Measurements from ENCODE around the gene MCUB.

DNA sequence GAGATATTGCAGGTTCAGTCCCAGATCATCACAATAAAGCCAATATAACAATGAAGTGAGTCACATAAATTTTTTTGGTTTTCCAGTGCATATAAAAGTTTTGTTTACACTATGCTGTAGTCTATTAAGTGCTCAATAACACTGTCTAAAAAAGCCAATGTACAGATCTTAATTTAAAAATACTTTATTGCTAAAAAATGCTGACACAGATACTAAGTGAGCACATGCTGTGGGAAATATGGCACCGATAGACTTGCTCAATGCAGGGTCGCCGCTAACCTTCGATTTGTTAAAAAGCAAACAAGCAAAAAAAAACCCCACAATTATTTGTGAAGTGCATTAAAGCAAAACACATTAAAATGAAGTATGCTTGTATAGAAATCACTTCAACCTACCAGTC lies 159.6 kb downstream of the MCUB start:
- TF ChIP-seq CTCF (IDR thresholded peaks at IDR 0.05; ENCODE audit: insufficient read depth, low read length, poor library complexity, severe bottlenecking) (no peak), EZH2phosphoT487 (conservative IDR thresholded peaks at IDR 0.05; ENCODE audit: low read length) (no peak)

Data from SU-DHL-6 (cell line).